OCI-M1 (cell line): ENCODE data around the gene PDE4D.

Experiments
- DNase-seq: peaks from one replicate; lab custom pipeline; 2025; lab: John Stamatoyannopoulos, UW

Gene PDE4D

GRCh38 chr5:59838989-59839388 is 54.5 kb downstream of the PDE4D start:
- DNase-seq = no peak

DNA sequence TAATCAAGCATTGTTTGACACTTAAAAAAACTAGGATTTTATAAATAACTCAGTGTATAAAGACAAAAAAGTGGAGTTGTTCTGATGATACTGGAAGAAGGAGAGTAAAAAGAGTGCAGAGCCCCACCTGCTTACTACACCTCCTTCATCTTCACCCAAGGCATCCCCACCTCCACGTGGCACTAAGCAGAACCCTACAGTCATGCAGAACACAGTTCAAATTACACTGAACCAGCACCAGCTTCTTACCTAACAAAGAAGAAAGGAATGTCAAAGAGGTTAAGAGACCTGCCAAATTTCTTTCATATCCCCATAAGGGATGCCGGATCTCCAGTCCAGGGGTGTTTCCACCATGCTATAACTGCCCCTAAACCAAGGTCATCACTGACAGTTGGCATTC is 55.5 kb downstream of the PDE4D start:
- no peak for DNase-seq

GRCh38 chr5:59837071-59837470 is 56.5 kb downstream of the PDE4D start:
- DNase-seq = no peak

- no peak for DNase-seq
These were observed 57.7 kb downstream of the PDE4D start for GRCh38 chr5:59835800-59836199.

GRCh38 chr5:59833448-59833847 is 60.1 kb downstream of the PDE4D start:
- DNase-seq = no peak

- DNase-seq = no peak
These were observed 60.8 kb downstream of the PDE4D start for GRCh38 chr5:59832577-59833301.

- DNase-seq = peak; percentile 86
These were observed 62.1 kb downstream of the PDE4D start for GRCh38 chr5:59831326-59832010.

GRCh38 chr5:59830536-59831200 is 62.9 kb downstream of the PDE4D start:
- no peak for DNase-seq

DNA sequence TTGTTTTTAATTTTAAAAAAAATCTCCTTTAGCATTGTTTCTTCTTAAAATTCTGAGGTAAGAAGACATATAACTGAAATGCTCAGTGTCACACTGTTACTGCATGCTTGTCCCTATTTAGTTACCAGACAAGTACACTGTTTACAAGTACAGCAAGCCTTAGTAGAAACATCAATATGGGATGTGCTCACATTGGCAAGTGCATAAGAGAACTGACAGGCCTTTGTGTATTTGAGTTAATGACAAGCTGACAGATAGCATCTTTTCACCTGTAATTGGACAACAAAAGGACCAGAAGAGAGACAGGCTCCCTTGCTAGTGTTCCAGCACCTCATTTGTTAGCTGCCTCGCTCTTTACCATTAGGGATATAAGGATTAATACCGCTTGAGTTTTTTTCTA is 63.6 kb downstream of the PDE4D start:
- no peak for DNase-seq

- DNase-seq = peak; percentile 38
These were observed 64.1 kb downstream of the PDE4D start for GRCh38 chr5:59829386-59829785.

- DNase-seq = no peak
These were observed 64.9 kb downstream of the PDE4D start for GRCh38 chr5:59828623-59829022.

DNA sequence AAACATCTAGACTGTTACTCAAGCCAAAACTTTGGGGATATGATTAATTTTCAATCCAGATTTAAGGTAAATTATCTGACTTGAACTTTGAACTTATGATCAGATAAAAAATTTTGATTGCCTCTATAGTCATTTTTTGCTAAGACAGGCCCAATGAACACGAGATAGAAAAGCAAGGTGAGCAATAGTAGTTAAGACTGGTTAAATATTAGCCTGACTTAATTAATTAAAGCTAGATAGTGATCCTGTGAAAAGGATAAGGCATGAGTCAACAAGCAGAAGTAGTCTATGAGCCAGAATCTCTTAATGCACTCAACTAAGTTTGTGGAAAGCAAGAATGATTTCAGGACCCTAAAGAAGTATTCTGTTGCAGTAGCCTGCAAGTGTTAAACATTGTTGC is 66.5 kb downstream of the PDE4D start:
- DNase-seq = no peak

GRCh38 chr5:59823420-59823819 is 70.1 kb downstream of the PDE4D start:
- no peak for DNase-seq

- DNase-seq = no peak
These were observed 73.7 kb downstream of the PDE4D start for GRCh38 chr5:59819806-59820205.

- no peak for DNase-seq
These were observed 76.0 kb downstream of the PDE4D start for GRCh38 chr5:59817536-59817935.

DNA sequence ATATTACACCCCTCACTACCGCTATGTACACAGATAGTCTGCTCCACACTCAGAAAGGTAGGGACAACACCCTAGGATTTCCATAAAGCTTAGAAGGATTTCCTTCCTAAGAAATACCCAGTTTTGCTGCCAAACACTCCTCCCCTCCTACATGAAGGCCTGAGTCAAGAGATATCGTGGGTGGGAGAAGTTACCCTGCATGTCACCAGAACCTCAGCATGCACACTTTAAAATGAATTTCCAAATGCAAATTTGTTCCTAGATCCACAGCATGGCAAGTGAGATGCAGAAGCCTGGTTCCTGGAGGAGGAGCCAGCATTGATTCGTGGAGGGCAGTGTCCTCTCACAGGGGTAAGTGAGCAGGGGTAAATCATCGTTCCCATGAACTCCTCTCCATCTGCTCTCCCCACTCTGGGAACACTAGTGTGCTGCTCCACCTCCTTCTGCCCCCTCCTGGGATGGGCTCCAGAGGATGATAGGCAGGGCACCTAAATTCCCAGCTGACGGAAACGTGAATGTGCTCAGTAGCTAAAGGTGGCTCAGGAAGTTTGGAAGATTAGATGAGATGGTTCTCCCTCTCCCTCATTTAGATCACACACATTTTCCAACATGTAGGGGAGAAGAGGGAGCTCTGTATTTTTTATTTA is 76.7 kb downstream of the PDE4D start:
- no peak for DNase-seq

DNA sequence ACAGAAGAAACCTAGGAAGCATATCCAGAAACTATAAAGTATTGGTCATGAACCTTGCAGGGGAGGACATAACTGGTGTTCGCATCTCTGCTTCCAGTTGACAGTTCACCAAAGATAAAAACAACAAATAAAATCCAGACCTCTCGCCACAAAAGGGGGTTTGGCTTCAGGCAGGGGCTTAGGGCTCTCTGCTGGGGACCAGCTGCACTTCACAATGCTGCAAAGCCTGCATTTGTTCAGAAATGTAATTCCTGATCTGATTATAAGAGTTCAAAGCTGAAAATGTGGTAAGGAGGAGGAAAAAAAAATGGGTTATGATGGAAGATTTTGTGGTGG is 79.0 kb downstream of the PDE4D start:
- no peak for DNase-seq

DNA sequence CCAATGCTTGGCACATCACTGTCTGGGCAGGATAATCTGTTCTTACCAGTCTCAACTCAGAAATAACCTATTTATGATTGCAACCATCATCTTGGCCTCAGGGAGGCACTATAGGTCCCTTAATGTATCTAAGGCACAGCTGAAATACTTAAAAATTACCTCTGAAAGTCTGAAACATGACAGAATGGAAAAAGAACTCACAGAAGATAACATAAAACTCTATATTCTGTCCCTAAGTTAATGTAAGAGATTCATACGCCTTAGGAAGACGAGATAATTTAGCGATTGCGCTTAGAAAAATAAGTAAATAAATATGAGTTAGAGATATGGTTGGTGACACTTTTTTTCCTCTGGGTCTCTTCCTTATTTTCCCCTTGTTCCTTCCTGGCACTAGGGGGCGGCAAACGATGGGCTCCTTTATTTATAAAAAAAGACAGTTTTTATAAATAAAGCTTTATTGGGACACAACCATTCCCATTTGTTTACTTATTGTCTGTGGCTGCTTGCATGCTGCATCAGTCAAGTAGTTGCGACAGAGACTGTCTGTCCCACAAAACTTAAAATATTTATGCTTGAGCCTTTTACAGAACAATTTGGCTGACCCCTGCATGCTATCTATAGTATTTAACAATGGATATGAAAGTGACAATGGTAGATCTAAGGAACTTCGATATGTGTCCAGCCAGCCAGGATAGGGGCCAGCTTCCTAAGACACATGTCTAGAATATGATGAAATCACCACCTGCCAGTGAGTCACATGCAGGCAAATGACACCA is 79.6 kb downstream of the PDE4D start:
- DNase-seq = peak; percentile 93

- peak; percentile 84 for DNase-seq
These were observed 83.5 kb downstream of the PDE4D start for GRCh38 chr5:59810041-59810440.

- DNase-seq = no peak
These were observed 85.7 kb downstream of the PDE4D start for GRCh38 chr5:59807806-59808205.

DNA sequence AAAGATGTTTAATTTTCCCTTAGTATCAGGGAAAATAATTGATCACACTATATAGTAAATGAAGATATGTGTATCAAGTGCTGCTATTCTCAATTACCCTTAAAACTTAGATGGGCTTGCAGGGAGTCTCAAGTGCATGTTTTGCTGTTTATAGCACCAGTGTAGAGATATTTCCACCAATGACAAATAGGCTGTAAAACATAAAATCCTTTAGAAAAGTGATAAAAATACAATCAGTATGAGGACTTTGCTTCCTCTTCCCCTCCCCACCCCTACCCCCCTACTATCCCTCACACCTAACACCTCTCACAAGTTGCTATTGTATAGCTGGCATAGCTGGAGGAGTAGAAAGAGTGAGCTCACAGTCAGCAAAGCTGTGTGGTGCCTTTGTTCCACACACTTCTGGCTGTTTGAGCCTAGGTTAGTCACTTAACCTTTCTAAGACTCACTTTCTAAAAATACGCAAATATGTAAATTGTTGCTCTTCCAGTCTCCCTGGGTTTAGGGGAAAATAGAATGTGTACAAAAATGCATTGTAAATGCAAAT is 93.1 kb downstream of the PDE4D start:
- no peak for DNase-seq
